ENCODE measurements around the gene CHD5.

- TF ChIP-seq CTCF (IDR thresholded peaks at IDR 0.05) (no peak), POLR2A (IDR thresholded peaks at IDR 0.05) (no peak)
These were observed 72.4 kb downstream of the CHD5 start for GRCh38 chr1:6107409-6108356.

All from adrenal gland (tissue), 5 donors.